ENCODE results near the gene OR2T4. TPM values are rescaled to one million over a fixed set of nuclear protein-coding genes. Genes with fewer than 3 reads are reported as not detected.

OR2T4 gene
- polyA plus RNA-seq (ENCODE audit: insufficient read length in 4 of 4) = not detected

- no peak for DNase-seq (ENCODE audit: low read depth in 4 of 4, low spot score in 3 of 4)
Measured at GRCh38 chr1:248361121-248361715, at the start of gene OR2T4. OR2T4 (plus strand) TSS chr1:248361665; CDS start chr1:248361665, 0 bp downstream.

GRCh38 chr1:248316796-248317195 lies 44.7 kb upstream of the OR2T4 start:
- no peak for DNase-seq (ENCODE audit: low read depth in 4 of 4, low spot score in 3 of 4)

GRCh38 chr1:248324468-248324867 lies 37.0 kb upstream of the OR2T4 start, which contains the start of gene OR2M7:
OR2M7 (minus strand) TSS chr1:248324568; CDS start chr1:248324568, 0 bp downstream.
- DNase-seq (ENCODE audit: low read depth in 4 of 4, low spot score in 3 of 4) = no peak

GRCh38 chr1:248343451-248343850 lies 18.0 kb upstream of the OR2T4 start:
- no peak for DNase-seq (ENCODE audit: low read depth in 4 of 4, low spot score in 3 of 4)

GRCh38 chr1:248348475-248348874 lies 13.0 kb upstream of the OR2T4 start, which contains the start of gene OR14C36:
OR14C36 (plus strand) TSS chr1:248348775; CDS start chr1:248348775, 0 bp downstream.
- no peak for DNase-seq (ENCODE audit: low read depth in 4 of 4, low spot score in 3 of 4)

GRCh38 chr1:248359415-248359814 lies 2.0 kb upstream of the OR2T4 start:
- DNase-seq (ENCODE audit: low read depth in 4 of 4, low spot score in 3 of 4) = no peak

- DNase-seq (ENCODE audit: low read depth in 4 of 4, low spot score in 3 of 4) = no peak
Measured at GRCh38 chr1:248366609-248367008, 5.1 kb downstream of the OR2T4 start.

- no peak for DNase-seq (ENCODE audit: low read depth in 4 of 4, low spot score in 3 of 4)
Measured at GRCh38 chr1:248372394-248372793, 10.9 kb downstream of the OR2T4 start.

GRCh38 chr1:248373761-248374160 lies 12.3 kb downstream of the OR2T4 start:
- no peak for DNase-seq (ENCODE audit: low read depth in 4 of 4, low spot score in 3 of 4)

GRCh38 chr1:248375446-248375845 lies 14.0 kb downstream of the OR2T4 start, which contains the start of gene OR2T6:
OR2T6 (plus strand) TSS chr1:248375746; CDS start chr1:248387609, 11,863 bp downstream.
- DNase-seq (ENCODE audit: low read depth in 4 of 4, low spot score in 3 of 4) = no peak

- DNase-seq (ENCODE audit: low read depth in 4 of 4, low spot score in 3 of 4) = no peak
Measured at GRCh38 chr1:248376916-248377315, 15.5 kb downstream of the OR2T4 start.

GRCh38 chr1:248380854-248381253 lies 19.4 kb downstream of the OR2T4 start:
- DNase-seq (ENCODE audit: low read depth in 4 of 4, low spot score in 3 of 4) = no peak

- no peak for DNase-seq (ENCODE audit: low read depth in 4 of 4, low spot score in 3 of 4)
Measured at GRCh38 chr1:248388426-248388825, 27.0 kb downstream of the OR2T4 start.

- no peak for DNase-seq (ENCODE audit: low read depth in 4 of 4, low spot score in 3 of 4)
Measured at GRCh38 chr1:248393050-248393449, 31.6 kb downstream of the OR2T4 start.

- DNase-seq (ENCODE audit: low read depth in 4 of 4, low spot score in 3 of 4) = no peak
Measured at GRCh38 chr1:248402748-248403147, 41.3 kb downstream of the OR2T4 start, which contains the start of gene OR2T1. OR2T1 (plus strand) TSS chr1:248403048; CDS start chr1:248406148, 3,100 bp downstream.

GRCh38 chr1:248404024-248404423 lies 42.6 kb downstream of the OR2T4 start:
- no peak for DNase-seq (ENCODE audit: low read depth in 4 of 4, low spot score in 3 of 4)

GRCh38 chr1:248406721-248407692 lies 45.5 kb downstream of the OR2T4 start:
- no peak for DNase-seq (ENCODE audit: low read depth in 4 of 4, low spot score in 3 of 4)

Measured in right renal pelvis (tissue), 4 donors.